Measurements from ENCODE around the gene SLC66A1.
"Not testable (repeated sequence)": the region's sequence is repeated elsewhere in the genome, so short reads cannot be mapped to it uniquely, and the experiment has no call there.

Gene SLC66A1

GRCh38 chr1:19311931-19312781 is at the start of gene SLC66A1, which contains the start of gene AKR7A2:
Gene SLC66A1 (plus strand): TSS chr1:19312326. CDS start chr1:19317678, 5,352 bp downstream.
Gene AKR7A2 (minus strand): TSS chr1:19312144. CDS start chr1:19312124, 20 bp downstream.
- H3K4me3 ChIP-seq (ENCODE audit: low read depth, low read length), result peak within 1 kb of the TSS; percentile 98
- no peak for TF ChIP-seq CTCF (IDR thresholded peaks at IDR 0.05; ENCODE audit: borderline replicate concordance, insufficient read depth, low read depth, low read length)

- no peak overlapping the region for H3K4me3 ChIP-seq (ENCODE audit: low read depth, low read length)
- no peak for TF ChIP-seq CTCF (IDR thresholded peaks at IDR 0.05; ENCODE audit: borderline replicate concordance, insufficient read depth, low read depth, low read length)
Observed at GRCh38 chr1:19262744-19263143, 49.4 kb upstream of the SLC66A1 start.

- no peak for TF ChIP-seq CTCF (IDR thresholded peaks at IDR 0.05; ENCODE audit: borderline replicate concordance, insufficient read depth, low read depth, low read length)
- no peak overlapping the region for H3K4me3 ChIP-seq (ENCODE audit: low read depth, low read length)
Observed at GRCh38 chr1:19268445-19268844, 43.7 kb upstream of the SLC66A1 start.

- H3K4me3 ChIP-seq (ENCODE audit: low read depth, low read length), result not testable (repeated sequence)
Observed at GRCh38 chr1:19269427-19270342, 42.4 kb upstream of the SLC66A1 start.

- H3K4me3 ChIP-seq (ENCODE audit: low read depth, low read length), result not testable (repeated sequence)
Observed at GRCh38 chr1:19270343-19270730, 41.8 kb upstream of the SLC66A1 start.

GRCh38 chr1:19272064-19272463 is 40.1 kb upstream of the SLC66A1 start:
- no peak for TF ChIP-seq CTCF (IDR thresholded peaks at IDR 0.05; ENCODE audit: borderline replicate concordance, insufficient read depth, low read depth, low read length)
- H3K4me3 ChIP-seq (ENCODE audit: low read depth, low read length), result no peak overlapping the region

GRCh38 chr1:19273106-19273843 is 38.9 kb upstream of the SLC66A1 start:
- TF ChIP-seq CTCF (IDR thresholded peaks at IDR 0.05; ENCODE audit: borderline replicate concordance, insufficient read depth, low read depth, low read length), result no peak
- H3K4me3 ChIP-seq (ENCODE audit: low read depth, low read length), result no peak overlapping the region

GRCh38 chr1:19273844-19274531 is 38.1 kb upstream of the SLC66A1 start:
- not testable (repeated sequence) for H3K4me3 ChIP-seq (ENCODE audit: low read depth, low read length)

Measured in GM12875 (cell line).